HepG2 (cell line): ENCODE measurements around the gene BPHL.

Source experiments
- ADNP ChIP-seq: sonication (generic); formaldehyde crosslinking; IDR thresholded peaks from 2 replicates; pipeline ENCODE4 v1.4.0; 2020; ENCODE audit warnings: missing genetic modification reagents
- EZH2 ChIP-seq: conservative IDR thresholded peaks from 2 replicates; pipeline ENCODE4 v1.6.1; 2012; ENCODE audit warnings: mild to moderate bottlenecking, low read depth, low read length, moderate library complexity
- MAFG ChIP-seq: sonication (generic); formaldehyde crosslinking; IDR thresholded peaks from 2 replicates; pipeline ENCODE4 v1.5.1; 2020; ENCODE audit warnings: mild to moderate bottlenecking, missing genetic modification reagents
- NFYB ChIP-seq: sonication (generic); formaldehyde crosslinking; IDR thresholded peaks from 2 replicates; pipeline ENCODE4 v1.4.0; 2020; ENCODE audit warnings: missing genetic modification reagents
- ZNF33A ChIP-seq: sonication (generic); formaldehyde crosslinking; IDR thresholded peaks from 2 replicates; pipeline ENCODE4 v1.5.1; 2020; ENCODE audit warnings: missing genetic modification reagents, mild to moderate bottlenecking, moderate library complexity, borderline replicate concordance
- ZNF530 ChIP-seq: sonication (generic); formaldehyde crosslinking; IDR thresholded peaks from 2 replicates; pipeline ENCODE4 v1.5.0; 2020; ENCODE audit warnings: low read depth, mild to moderate bottlenecking, missing genetic modification reagents
- ZNF549 ChIP-seq: sonication (generic); formaldehyde crosslinking; IDR thresholded peaks from 2 replicates; pipeline ENCODE4 v1.5.0; 2020; ENCODE audit warnings: missing genetic modification reagents
- TF ChIP-seq, protein P1 (sequence below): sonication (generic); formaldehyde crosslinking; conservative IDR thresholded peaks from 2 replicates; pipeline ENCODE4 v1.5.0; 2020; ENCODE audit warnings: missing genetic modification reagents
- TF ChIP-seq, protein P2 (sequence below): IDR thresholded peaks from 2 replicates; pipeline ENCODE4 v1.6.1; 2016; ENCODE audit warnings: low read depth
- TF ChIP-seq, protein P3 (sequence below): sonication (generic); formaldehyde crosslinking; IDR thresholded peaks from 2 replicates; pipeline ENCODE4 v1.5.0; 2020; ENCODE audit warnings: mild to moderate bottlenecking, missing genetic modification reagents, moderate library complexity

DNA sequence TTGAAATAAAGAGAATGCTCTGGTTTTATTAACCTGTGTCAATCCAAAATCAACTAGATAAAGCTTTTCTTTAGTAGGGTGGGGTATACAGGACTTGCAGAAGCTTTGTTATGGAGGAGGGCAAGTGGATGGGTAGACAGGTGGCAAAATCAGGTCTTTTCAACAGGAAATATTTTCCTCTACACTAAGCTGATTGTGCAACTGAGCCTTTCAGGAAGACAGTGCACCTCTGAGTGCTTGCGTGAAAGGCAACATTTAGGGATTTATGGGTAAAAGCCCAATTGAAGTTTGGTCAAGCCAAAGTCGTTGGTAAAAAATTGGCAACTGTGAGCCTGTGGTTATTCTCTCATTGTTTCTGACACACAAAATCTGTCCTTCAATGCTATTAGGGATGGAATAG lies 62.6 kb downstream of the BPHL start:
- no peak for TF ChIP-seq EZH2
- TF ChIP-seq MAFG, result no peak
- TF ChIP-seq ZNF530, result no peak
- TF ChIP-seq, protein P1, sequence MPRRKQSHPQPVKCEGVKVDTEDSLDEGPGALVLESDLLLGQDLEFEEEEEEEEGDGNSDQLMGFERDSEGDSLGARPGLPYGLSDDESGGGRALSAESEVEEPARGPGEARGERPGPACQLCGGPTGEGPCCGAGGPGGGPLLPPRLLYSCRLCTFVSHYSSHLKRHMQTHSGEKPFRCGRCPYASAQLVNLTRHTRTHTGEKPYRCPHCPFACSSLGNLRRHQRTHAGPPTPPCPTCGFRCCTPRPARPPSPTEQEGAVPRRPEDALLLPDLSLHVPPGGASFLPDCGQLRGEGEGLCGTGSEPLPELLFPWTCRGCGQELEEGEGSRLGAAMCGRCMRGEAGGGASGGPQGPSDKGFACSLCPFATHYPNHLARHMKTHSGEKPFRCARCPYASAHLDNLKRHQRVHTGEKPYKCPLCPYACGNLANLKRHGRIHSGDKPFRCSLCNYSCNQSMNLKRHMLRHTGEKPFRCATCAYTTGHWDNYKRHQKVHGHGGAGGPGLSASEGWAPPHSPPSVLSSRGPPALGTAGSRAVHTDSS (CRISPR knock-in tag), result no peak
- TF ChIP-seq, protein P2, sequence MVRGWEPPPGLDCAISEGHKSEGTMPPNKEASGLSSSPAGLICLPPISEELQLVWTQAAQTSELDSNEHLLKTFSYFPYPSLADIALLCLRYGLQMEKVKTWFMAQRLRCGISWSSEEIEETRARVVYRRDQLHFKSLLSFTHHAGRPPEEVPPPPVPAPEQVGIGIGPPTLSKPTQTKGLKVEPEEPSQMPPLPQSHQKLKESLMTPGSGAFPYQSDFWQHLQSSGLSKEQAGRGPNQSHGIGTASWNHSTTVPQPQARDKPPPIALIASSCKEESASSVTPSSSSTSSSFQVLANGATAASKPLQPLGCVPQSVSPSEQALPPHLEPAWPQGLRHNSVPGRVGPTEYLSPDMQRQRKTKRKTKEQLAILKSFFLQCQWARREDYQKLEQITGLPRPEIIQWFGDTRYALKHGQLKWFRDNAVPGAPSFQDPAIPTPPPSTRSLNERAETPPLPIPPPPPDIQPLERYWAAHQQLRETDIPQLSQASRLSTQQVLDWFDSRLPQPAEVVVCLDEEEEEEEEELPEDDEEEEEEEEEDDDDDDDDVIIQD (CRISPR knock-in tag), result no peak
- TF ChIP-seq, protein P3, sequence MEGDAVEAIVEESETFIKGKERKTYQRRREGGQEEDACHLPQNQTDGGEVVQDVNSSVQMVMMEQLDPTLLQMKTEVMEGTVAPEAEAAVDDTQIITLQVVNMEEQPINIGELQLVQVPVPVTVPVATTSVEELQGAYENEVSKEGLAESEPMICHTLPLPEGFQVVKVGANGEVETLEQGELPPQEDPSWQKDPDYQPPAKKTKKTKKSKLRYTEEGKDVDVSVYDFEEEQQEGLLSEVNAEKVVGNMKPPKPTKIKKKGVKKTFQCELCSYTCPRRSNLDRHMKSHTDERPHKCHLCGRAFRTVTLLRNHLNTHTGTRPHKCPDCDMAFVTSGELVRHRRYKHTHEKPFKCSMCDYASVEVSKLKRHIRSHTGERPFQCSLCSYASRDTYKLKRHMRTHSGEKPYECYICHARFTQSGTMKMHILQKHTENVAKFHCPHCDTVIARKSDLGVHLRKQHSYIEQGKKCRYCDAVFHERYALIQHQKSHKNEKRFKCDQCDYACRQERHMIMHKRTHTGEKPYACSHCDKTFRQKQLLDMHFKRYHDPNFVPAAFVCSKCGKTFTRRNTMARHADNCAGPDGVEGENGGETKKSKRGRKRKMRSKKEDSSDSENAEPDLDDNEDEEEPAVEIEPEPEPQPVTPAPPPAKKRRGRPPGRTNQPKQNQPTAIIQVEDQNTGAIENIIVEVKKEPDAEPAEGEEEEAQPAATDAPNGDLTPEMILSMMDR (CRISPR knock-in tag), result no peak
- no peak for TF ChIP-seq ZNF549 (CRISPR knock-in tag)
- TF ChIP-seq NFYB (CRISPR knock-in tag), result no peak
- TF ChIP-seq ADNP, result no peak
- TF ChIP-seq ZNF33A (CRISPR knock-in tag), result no peak
